ENCODE measurements around the gene CCT8. TPM values are rescaled to one million over a fixed set of nuclear protein-coding genes. Genes with fewer than 3 reads are reported as not detected.

The CCT8 gene
- total RNA-seq, 2 donors from 2014 or later = 101 to 105 TPM

- intact Hi-C loops (cut with DNase I) = no loop called here
These were observed 38.8 kb downstream of the CCT8 start for GRCh38 chr21:29034678-29035077.

DNA sequence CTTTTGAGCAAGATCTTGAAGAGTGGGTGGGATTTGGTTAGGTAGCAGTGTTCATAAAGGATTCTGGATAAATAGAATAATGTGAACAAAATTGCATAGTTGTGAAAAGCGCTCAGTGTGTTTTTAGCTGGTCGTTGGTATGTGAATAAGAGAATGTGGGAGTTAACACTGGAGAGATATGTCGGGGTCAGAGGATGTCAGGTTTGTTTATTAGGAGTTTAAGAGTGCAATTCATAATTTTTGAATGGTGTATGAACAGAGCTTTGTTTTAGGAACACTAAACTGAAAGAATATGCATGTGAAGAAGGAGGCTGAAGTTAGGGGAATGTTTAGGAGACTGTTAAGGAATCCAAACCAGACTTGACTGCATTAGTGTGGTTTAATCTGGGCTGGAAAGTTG is 39.6 kb downstream of the CCT8 start:
- intact Hi-C loops (cut with DNase I) = no loop called here
- WGBS = 68% methylated on average over 3 of the region's 3 CpGs
- Histone ChIP-seq H3K36me3 (peaks cover 0 to 3% of the 10 kb centered on the region in 2 donors), H3K4me3 (no peak overlapping the region), H3K4me1 (replicated peaks) (no peaks in the 10 kb centered on the region), H3K9me3 (no peaks in the 10 kb centered on the region), H3K27me3 (replicated peaks; ENCODE audit: insufficient read depth) (no peaks in the 10 kb centered on the region), H3K27ac (peak overlapping the region in 1 of 2 donors; percentile 24)
- no peak for DNase-seq (ENCODE audit: low spot score)
- TF ChIP-seq POLR2AphosphoS5 (IDR thresholded peaks at IDR 0.05) (no peak), POLR2A (IDR thresholded peaks at IDR 0.05) (no peak)
- TF ChIP-seq, protein P1, sequence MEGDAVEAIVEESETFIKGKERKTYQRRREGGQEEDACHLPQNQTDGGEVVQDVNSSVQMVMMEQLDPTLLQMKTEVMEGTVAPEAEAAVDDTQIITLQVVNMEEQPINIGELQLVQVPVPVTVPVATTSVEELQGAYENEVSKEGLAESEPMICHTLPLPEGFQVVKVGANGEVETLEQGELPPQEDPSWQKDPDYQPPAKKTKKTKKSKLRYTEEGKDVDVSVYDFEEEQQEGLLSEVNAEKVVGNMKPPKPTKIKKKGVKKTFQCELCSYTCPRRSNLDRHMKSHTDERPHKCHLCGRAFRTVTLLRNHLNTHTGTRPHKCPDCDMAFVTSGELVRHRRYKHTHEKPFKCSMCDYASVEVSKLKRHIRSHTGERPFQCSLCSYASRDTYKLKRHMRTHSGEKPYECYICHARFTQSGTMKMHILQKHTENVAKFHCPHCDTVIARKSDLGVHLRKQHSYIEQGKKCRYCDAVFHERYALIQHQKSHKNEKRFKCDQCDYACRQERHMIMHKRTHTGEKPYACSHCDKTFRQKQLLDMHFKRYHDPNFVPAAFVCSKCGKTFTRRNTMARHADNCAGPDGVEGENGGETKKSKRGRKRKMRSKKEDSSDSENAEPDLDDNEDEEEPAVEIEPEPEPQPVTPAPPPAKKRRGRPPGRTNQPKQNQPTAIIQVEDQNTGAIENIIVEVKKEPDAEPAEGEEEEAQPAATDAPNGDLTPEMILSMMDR (IDR thresholded peaks at IDR 0.05) = no peak

More at GRCh38 chr21:29034678-29035077, 38.8 kb downstream of the CCT8 start:
- Histone ChIP-seq H3K36me3 (peaks cover 0 to 3% of the 10 kb centered on the region in 2 donors), H3K9me3 (no peaks in the 10 kb centered on the region), H3K27ac (no peak overlapping the region), H3K4me3 (no peak overlapping the region), H3K27me3 (replicated peaks; ENCODE audit: insufficient read depth) (no peaks in the 10 kb centered on the region), H3K4me1 (replicated peaks) (no peaks in the 10 kb centered on the region)
- TF ChIP-seq, protein P1 (IDR thresholded peaks at IDR 0.05) = no peak
- TF ChIP-seq POLR2AphosphoS5 (IDR thresholded peaks at IDR 0.05) (no peak), POLR2A (IDR thresholded peaks at IDR 0.05) (no peak)
- DNase-seq (ENCODE audit: low spot score) = no peak
- WGBS = 79% methylated on average over 1 of the region's 1 CpG

DNA sequence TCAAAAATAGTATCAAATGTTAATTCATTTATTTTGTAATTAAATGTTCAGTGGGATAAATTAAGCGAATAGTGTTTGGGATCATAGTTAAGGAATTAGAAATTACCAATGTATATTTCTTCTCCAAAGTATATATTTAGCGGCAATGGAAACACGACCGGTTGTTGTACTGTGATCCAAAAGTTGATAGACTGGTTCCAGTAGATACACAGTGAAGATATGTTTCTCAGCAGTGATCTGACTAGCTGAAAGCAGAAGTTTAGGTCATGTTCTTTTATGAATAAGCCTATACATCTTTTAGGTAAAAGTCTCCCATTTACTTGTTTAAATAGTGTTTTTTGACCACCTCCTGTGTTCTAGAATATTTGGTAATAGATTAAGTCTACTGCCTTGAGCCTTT is 40.1 kb downstream of the CCT8 start:
- TF ChIP-seq, protein P1 (IDR thresholded peaks at IDR 0.05) = no peak
- TF ChIP-seq POLR2A (IDR thresholded peaks at IDR 0.05) (no peak), POLR2AphosphoS5 (IDR thresholded peaks at IDR 0.05) (peak; percentile 59)
- Histone ChIP-seq H3K4me3 (no peak overlapping the region), H3K4me1 (replicated peaks) (no peaks in the 10 kb centered on the region), H3K9me3 (no peaks in the 10 kb centered on the region), H3K27me3 (replicated peaks; ENCODE audit: insufficient read depth) (no peaks in the 10 kb centered on the region), H3K27ac (peak overlapping the region in 1 of 2 donors; percentile 24), H3K36me3 (peaks cover 0 to 3% of the 10 kb centered on the region in 2 donors)
- no peak for DNase-seq (ENCODE audit: low spot score)
- 49% methylated on average over 4 of the region's 4 CpGs for WGBS
- intact Hi-C loops (cut with DNase I) = no loop called here

DNA sequence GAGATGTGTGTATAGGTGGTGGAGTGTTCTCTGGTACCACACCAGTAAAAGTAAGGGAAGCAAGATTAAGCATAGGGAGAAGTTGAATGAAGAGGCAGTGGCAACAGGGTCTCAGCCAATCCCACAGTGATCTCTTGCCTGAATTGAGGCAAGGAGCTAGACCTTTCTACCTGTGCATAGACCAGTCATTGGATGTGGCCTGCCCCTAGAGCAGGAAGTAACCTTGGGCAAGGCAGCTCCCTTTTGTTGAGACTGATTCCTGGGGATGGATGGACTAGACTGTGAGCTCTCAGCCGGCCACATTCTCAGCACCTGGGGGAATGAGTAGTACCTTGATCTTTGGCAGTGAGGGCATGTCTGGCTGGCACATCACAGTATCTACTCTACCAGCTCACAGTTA is 42.5 kb downstream of the CCT8 start:
- Histone ChIP-seq H3K9me3 (no peaks in the 10 kb centered on the region), H3K4me1 (replicated peaks) (peaks cover 1% of the 10 kb centered on the region), H3K4me3 (no peak overlapping the region), H3K27me3 (replicated peaks; ENCODE audit: insufficient read depth) (no peaks in the 10 kb centered on the region), H3K36me3 (peaks cover 0 to 3% of the 10 kb centered on the region in 2 donors), H3K27ac (no peak overlapping the region)
- no peak for DNase-seq (ENCODE audit: low spot score)
- intact Hi-C loops (cut with DNase I) = no loop called here
- no peak for TF ChIP-seq POLR2A (IDR thresholded peaks at IDR 0.05)
- WGBS = 80% methylated on average over 1 of the region's 1 CpG

GRCh38 chr21:29029524-29029923 is 43.9 kb downstream of the CCT8 start:
- WGBS = 96% methylated on average over 1 of the region's 1 CpG
- TF ChIP-seq POLR2AphosphoS5 (IDR thresholded peaks at IDR 0.05) (no peak), POLR2A (IDR thresholded peaks at IDR 0.05) (no peak)
- TF ChIP-seq, protein P1 (IDR thresholded peaks at IDR 0.05) = no peak
- Histone ChIP-seq H3K27me3 (replicated peaks; ENCODE audit: insufficient read depth) (no peaks in the 10 kb centered on the region), H3K4me1 (replicated peaks) (peaks cover 4% of the 10 kb centered on the region), H3K4me3 (no peak overlapping the region), H3K27ac (no peak overlapping the region), H3K36me3 (peaks cover 0 to 3% of the 10 kb centered on the region in 2 donors), H3K9me3 (no peaks in the 10 kb centered on the region)
- no peak for DNase-seq (ENCODE audit: low spot score)
- intact Hi-C loops (cut with DNase I) = no loop called here

All from prostate gland (tissue), 2 donors.